Activated naive CD4-positive, alpha-beta T cell treated with anti-CD3 and anti-CD28 coated beads, Interleukin-2, amount 10 ng/mL, durations not matched to agents 7 days and 5 days (primary cell): ENCODE data around the gene PWWP2B.
A peak's percentile ranks its signal among the peaks of the same experiment; 100 is the strongest.
"Not testable (repeated sequence)": the region's sequence is repeated elsewhere in the genome, so short reads cannot be mapped to it uniquely, and the experiment has no call there.

ENCODE experiments used
- CTCF ChIA-PET: fragments of 350-600 bp; sonication (Branson Sonifier 250); formaldehyde crosslinking; loops from one replicate; lab custom pipeline; 2021; ENCODE audit warnings: antibody characterized with exemption; lab: Charles Lee
- DNase-seq: peaks from one replicate; pipeline ENCODE4 v3.0.0-alpha.2; 2020
- H3K27ac Mint-ChIP-seq: one replicate; pipeline ENCODE4 v1.8.0; 2021; ENCODE audit warnings: mild to moderate bottlenecking, moderate library complexity, mixed read lengths
- H3K27me3 Mint-ChIP-seq: one replicate; pipeline ENCODE4 v1.8.0; 2021; ENCODE audit warnings: mild to moderate bottlenecking, mixed read lengths
- H3K36me3 Mint-ChIP-seq: one replicate; pipeline ENCODE4 v1.8.0; 2021; ENCODE audit warnings: mixed read lengths
- H3K4me1 Mint-ChIP-seq: one replicate; pipeline ENCODE4 v1.8.0; 2021; ENCODE audit warnings: mixed read lengths
- H3K4me3 Mint-ChIP-seq: one replicate; pipeline ENCODE4 v1.8.0; 2021; ENCODE audit warnings: mild to moderate bottlenecking, moderate library complexity, mixed read lengths
- H3K9me3 Mint-ChIP-seq: one replicate; pipeline ENCODE4 v1.8.0; 2021; ENCODE audit warnings: mixed read lengths

The PWWP2B gene

GRCh38 chr10:132368881-132369635 is 27.9 kb upstream of the PWWP2B start:
- Mint-ChIP-seq H3K27ac (no peak overlapping the region), H3K4me1 (peaks cover 5% of the 10 kb centered on the region), H3K36me3 (no peaks in the 10 kb centered on the region), H3K4me3 (no peak overlapping the region), H3K9me3 (no peaks in the 10 kb centered on the region), H3K27me3 (peaks cover 17% of the 10 kb centered on the region)
- DNase-seq: peak; percentile 4
- CTCF ChIA-PET: no interaction called here

- Mint-ChIP-seq H3K4me1 (peaks cover 5% of the 10 kb centered on the region), H3K4me3 (no peak overlapping the region), H3K27me3 (peaks cover 17% of the 10 kb centered on the region), H3K9me3 (no peaks in the 10 kb centered on the region), H3K36me3 (no peaks in the 10 kb centered on the region), H3K27ac (no peak overlapping the region)
- CTCF ChIA-PET: no interaction called here
- peak; percentile 13 for DNase-seq
These were observed 27.3 kb upstream of the PWWP2B start for GRCh38 chr10:132369636-132370185.

DNA sequence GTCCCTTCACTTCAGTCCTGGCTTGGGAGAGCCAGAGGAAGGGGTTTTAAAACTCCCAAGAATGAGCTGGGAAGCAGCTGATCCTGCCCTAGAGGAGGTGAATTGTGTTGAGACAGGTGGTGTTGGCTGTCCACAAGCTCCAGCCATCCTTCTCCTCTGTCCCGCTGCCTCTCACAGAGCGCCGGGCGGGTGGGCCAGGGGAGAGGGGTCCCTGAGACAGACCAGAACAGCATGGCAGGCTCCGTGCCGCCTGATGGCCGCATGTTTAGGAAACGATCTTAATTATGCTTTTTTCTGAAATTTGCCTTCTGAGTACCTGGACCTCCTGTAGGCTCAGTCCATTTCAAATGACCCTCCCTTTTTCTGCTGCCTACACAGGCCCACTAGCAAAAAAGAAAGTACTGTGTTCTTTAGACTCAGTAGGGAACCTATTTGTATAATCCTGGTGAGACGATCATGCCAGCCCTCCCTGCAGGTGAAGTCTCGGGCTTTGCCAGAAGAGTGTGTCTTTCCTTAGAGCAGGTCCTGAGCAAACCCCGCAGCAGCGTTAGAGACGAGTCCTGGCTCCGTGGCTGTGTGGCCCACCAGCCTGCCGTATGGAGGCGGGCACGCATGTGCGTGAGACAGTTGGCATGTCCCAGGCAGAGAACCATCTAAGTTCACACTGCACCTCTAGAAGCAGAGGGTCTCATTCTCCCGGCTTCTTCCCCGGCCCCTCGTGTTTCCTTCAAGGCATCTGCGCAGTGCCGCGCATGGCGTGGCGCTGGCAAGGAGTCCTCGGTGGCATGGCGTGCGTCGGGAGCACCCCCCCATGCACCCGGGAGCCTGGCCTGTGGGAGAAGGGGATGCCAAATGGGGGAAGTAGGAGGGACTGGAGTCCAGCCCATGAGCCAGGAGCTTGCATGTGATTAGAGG is 26.3 kb upstream of the PWWP2B start:
- Mint-ChIP-seq H3K4me3 (no peak overlapping the region), H3K36me3 (no peaks in the 10 kb centered on the region), H3K27ac (no peak overlapping the region), H3K9me3 (no peaks in the 10 kb centered on the region), H3K27me3 (peaks cover 17% of the 10 kb centered on the region), H3K4me1 (peaks cover 5% of the 10 kb centered on the region)
- DNase-seq: peak; percentile 6
- CTCF ChIA-PET: no interaction called here

DNA sequence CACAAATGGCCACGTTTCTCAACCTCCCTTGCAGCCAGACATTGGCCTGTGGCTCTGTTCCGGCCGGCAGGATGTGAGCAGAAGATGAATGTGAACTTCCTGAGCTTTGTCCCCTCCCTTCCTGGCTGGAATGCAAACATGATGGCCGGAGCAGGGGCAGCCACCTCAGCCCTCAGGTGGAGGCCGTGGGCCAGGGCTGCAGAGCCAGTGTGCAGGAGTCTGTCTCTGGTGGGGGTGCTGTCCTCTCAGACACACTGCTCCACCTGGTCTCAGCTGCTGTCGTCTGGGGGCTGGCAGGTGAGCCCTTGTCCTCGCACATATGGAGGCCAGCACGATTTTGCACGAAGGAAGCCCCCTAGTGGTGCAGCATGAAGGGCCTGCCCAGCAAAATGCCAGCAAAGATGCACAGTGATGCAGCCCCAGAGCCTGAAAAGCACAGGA is 25.3 kb upstream of the PWWP2B start:
- Mint-ChIP-seq H3K4me1 (peaks cover 5% of the 10 kb centered on the region), H3K27me3 (peaks cover 17% of the 10 kb centered on the region), H3K9me3 (no peaks in the 10 kb centered on the region), H3K4me3 (no peak overlapping the region), H3K36me3 (no peaks in the 10 kb centered on the region), H3K27ac (no peak overlapping the region)
- peak; percentile 46 for DNase-seq
- CTCF ChIA-PET: no interaction called here

DNA sequence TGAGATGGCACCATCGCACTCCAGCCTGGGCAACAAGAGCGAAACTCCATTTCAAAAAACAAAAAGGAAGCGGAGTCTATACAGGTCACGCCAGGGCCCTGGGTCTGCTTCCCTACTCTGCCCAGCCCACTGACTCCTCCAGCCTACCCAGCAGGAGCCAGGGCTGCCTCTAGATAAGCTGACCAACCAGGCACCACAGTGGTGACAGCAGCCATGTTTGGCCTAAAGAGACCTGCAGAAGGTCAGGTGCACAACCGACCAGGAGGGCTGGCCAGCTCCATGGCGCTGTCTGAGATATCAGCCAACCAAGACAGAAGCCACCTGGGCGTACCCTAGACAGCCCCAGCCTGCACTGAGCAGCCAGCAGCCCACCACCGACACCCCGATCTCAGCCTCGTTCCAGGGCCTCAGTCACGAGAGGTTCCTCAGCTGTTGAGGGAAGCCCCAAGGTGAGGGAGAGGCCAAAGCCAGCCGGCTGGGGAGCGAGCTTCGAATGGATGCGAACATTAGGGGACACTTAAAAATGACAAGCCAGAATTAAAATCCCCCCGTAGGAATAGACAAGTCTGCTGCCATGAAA is 24.4 kb upstream of the PWWP2B start:
- Mint-ChIP-seq H3K36me3 (no peaks in the 10 kb centered on the region), H3K4me3 (no peak overlapping the region), H3K9me3 (no peaks in the 10 kb centered on the region), H3K4me1 (peaks cover 5% of the 10 kb centered on the region), H3K27me3 (peaks cover 17% of the 10 kb centered on the region), H3K27ac (no peak overlapping the region)
- CTCF ChIA-PET: no interaction called here
- DNase-seq: peak; percentile 19

GRCh38 chr10:132373241-132373955 is 23.6 kb upstream of the PWWP2B start:
- peak; percentile 11 for DNase-seq
- Mint-ChIP-seq H3K4me1 (peaks cover 5% of the 10 kb centered on the region), H3K9me3 (no peaks in the 10 kb centered on the region), H3K27ac (no peak overlapping the region), H3K4me3 (no peak overlapping the region), H3K27me3 (peaks cover 17% of the 10 kb centered on the region), H3K36me3 (no peaks in the 10 kb centered on the region)
- CTCF ChIA-PET: no interaction called here

DNA sequence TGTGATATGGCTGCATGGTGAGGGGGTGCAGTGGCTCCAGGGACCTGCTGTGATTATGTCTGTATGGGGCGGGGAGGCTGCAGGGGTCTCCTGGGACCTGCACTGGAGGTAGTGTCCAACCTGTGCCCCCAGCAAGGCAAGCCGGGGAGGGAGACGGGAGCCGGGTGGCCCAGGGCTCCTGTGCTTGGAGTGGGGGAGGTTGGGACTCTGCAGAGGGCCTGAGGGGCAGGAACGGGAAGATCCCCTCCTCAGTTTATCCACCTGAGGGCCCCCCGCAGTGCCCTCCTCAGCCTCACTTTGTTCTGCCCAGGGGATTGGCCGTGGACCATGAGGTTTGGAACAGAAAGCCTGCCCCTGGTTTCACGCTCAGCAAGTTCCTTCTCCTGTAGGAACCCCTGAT is 22.8 kb upstream of the PWWP2B start:
- H3K4me1 Mint-ChIP-seq: peaks cover 5% of the 10 kb centered on the region
- H3K27ac Mint-ChIP-seq: no peak overlapping the region
- CTCF ChIA-PET: no interaction called here
- H3K4me3 Mint-ChIP-seq: no peak overlapping the region
- peak; percentile 13 for DNase-seq
- H3K9me3 Mint-ChIP-seq: no peaks in the 10 kb centered on the region
- H3K36me3 Mint-ChIP-seq: no peaks in the 10 kb centered on the region
- H3K27me3 Mint-ChIP-seq: peaks cover 17% of the 10 kb centered on the region

DNA sequence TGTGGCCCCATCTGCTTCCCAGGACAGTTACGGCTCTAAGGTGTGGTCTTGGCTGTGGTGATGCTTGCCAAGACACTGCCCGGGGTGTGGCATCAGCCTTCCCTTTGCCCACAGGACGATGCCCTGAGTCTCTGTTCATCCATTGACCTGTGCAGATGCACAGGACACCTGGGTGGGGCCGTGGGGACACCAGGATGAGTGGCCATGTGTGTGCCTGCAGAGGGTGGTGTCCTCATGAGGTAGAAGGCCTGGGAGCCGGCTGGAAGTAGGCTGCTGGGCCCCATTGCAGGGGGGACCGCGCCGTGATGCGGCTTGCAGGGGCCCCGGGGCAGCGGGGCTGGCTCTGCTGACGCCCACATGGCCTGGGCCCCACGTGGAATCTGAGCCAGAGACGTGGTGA is 22.4 kb upstream of the PWWP2B start:
- H3K9me3 Mint-ChIP-seq: no peaks in the 10 kb centered on the region
- H3K4me3 Mint-ChIP-seq: no peak overlapping the region
- H3K27me3 Mint-ChIP-seq: peaks cover 16% of the 10 kb centered on the region
- no peak overlapping the region for H3K27ac Mint-ChIP-seq
- peak; percentile 14 for DNase-seq
- CTCF ChIA-PET: no interaction called here
- H3K4me1 Mint-ChIP-seq: peaks cover 5% of the 10 kb centered on the region
- H3K36me3 Mint-ChIP-seq: no peaks in the 10 kb centered on the region

DNA sequence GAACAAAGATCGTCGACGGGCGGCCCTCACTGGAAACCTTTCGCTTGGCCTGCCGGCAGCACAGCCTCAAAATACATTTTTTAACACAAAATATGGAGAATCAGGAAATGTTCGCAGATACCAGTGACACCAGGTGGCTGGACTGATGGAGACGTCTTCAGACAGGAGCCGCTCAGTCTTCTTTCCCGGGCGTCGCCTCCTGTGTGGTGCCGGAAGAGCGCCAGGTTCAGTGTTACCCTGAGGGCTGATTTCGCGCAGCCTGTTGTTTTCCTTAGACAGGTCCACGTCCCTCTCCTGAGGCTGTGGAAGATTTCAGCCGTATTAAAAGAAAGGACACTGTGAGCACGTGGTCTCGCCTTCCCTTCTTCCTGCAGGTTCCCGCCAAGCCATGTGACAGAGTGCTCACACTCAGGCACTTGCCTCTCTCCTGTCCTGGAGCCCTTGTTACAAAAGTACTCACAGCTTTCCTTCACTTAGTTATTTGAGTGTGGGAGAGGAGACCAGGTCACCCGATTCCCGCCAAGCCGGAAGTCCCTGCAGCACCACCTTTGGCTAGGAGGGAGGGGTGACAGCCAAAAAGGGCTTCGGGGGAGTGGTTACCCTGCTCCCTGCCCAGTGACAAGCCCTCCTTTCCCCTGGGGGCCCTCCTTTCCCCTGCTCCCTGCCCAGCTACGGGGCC is 21.7 kb upstream of the PWWP2B start:
- Mint-ChIP-seq H3K4me1 (peaks cover 5% of the 10 kb centered on the region), H3K4me3 (no peak overlapping the region), H3K27me3 (peaks cover 11% of the 10 kb centered on the region), H3K9me3 (no peaks in the 10 kb centered on the region), H3K27ac (peak overlapping the region; percentile 38), H3K36me3 (no peaks in the 10 kb centered on the region)
- peak; percentile 9 for DNase-seq
- CTCF ChIA-PET: no interaction called here

- no peak for DNase-seq
- CTCF ChIA-PET: no interaction called here
- H3K4me1 Mint-ChIP-seq: peaks cover 5% of the 10 kb centered on the region
- no peaks in the 10 kb centered on the region for H3K9me3 Mint-ChIP-seq
- no peak overlapping the region for H3K4me3 Mint-ChIP-seq
- no peak overlapping the region for H3K27ac Mint-ChIP-seq
- peaks cover 9% of the 10 kb centered on the region for H3K27me3 Mint-ChIP-seq
- H3K36me3 Mint-ChIP-seq: no peaks in the 10 kb centered on the region
These were observed 21.2 kb upstream of the PWWP2B start for GRCh38 chr10:132375795-132376297.

- DNase-seq: peak; percentile 18
- CTCF ChIA-PET: no interaction called here
- Mint-ChIP-seq H3K9me3 (no peaks in the 10 kb centered on the region), H3K36me3 (no peaks in the 10 kb centered on the region), H3K27ac (no peak overlapping the region), H3K4me1 (peaks cover 6% of the 10 kb centered on the region), H3K4me3 (no peak overlapping the region), H3K27me3 (peaks cover 9% of the 10 kb centered on the region)
These were observed 20.6 kb upstream of the PWWP2B start for GRCh38 chr10:132376394-132376851.

DNA sequence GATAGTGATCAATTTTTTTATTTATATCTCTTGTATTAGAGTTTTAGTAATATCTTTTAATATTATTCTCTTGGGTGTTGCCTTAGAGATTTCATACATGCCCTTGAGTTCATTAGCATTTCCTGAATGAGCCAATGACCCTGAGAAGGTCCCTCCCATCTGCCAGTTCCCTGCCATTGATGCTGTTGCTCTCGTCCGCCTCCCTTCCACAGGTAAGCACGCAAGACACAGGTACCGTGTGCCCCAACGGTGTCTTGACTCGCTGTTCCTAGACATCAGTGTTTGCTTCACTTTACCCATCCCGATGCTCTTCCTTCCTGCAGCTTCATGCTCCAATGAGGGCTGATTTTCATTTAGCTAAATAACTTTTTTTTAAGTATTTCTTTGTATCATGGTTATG is 19.7 kb upstream of the PWWP2B start:
- H3K27ac Mint-ChIP-seq: no peak overlapping the region
- H3K36me3 Mint-ChIP-seq: no peaks in the 10 kb centered on the region
- peak; percentile 5 for DNase-seq
- peaks cover 6% of the 10 kb centered on the region for H3K4me1 Mint-ChIP-seq
- CTCF ChIA-PET: no interaction called here
- H3K27me3 Mint-ChIP-seq: peaks cover 8% of the 10 kb centered on the region
- no peaks in the 10 kb centered on the region for H3K9me3 Mint-ChIP-seq
- H3K4me3 Mint-ChIP-seq: no peak overlapping the region

GRCh38 chr10:132379026-132379425 is 18.0 kb upstream of the PWWP2B start:
- CTCF ChIA-PET, H3K4me1 Mint-ChIP-seq, H3K4me3 Mint-ChIP-seq, H3K9me3 Mint-ChIP-seq, H3K27me3 Mint-ChIP-seq, H3K27ac Mint-ChIP-seq, H3K36me3 Mint-ChIP-seq: not testable (repeated sequence)
- DNase-seq: peak; percentile 3
